AG09319 (cell line): Measurements from ENCODE around the gene ZNF638.

ENCODE experiments used
- DNase-seq: peaks from one replicate; pipeline ENCODE4 v3.0.0-alpha.2; 2010; ENCODE audit warnings: low read depth; ENCODE audit errors: extremely low read depth
- CTCF ChIP-seq: IDR thresholded peaks from 2 replicates; pipeline ENCODE4 v1.5.1; 2011; ENCODE audit warnings: low read depth, mild to moderate bottlenecking, inconsistent platforms, low read length, moderate library complexity

The ZNF638 gene

GRCh38 chr2:71336802-71337201, 5.2 kb downstream of the ZNF638 start:
- TF ChIP-seq CTCF, result no peak
- DNase-seq, result no peak

GRCh38 chr2:71337776-71338175, 6.2 kb downstream of the ZNF638 start:
- DNase-seq, result no peak
- TF ChIP-seq CTCF, result no peak

- no peak for TF ChIP-seq CTCF
- no peak for DNase-seq
Measured at GRCh38 chr2:71339685-71340084, 8.1 kb downstream of the ZNF638 start.

GRCh38 chr2:71340176-71340575, 8.6 kb downstream of the ZNF638 start:
- DNase-seq, result no peak
- TF ChIP-seq CTCF, result no peak

GRCh38 chr2:71341645-71342044, 10.1 kb downstream of the ZNF638 start:
- no peak for DNase-seq
- TF ChIP-seq CTCF, result no peak

- no peak for DNase-seq
- no peak for TF ChIP-seq CTCF
Measured at GRCh38 chr2:71346065-71346464, 14.5 kb downstream of the ZNF638 start.

- no peak for TF ChIP-seq CTCF
Measured at GRCh38 chr2:71347517-71347916, 15.9 kb downstream of the ZNF638 start.

More at GRCh38 chr2:71347517-71347916, 15.9 kb downstream of the ZNF638 start:
- no peak for DNase-seq
